NCI-H2107 treated with DMSO at 0.1 percent for 48 hours (cell line): ENCODE measurements around the gene SRRM2.

Experiments used
- DNase-seq: peaks from one replicate; lab custom pipeline; 2025; ENCODE audit not compliant: unreplicated experiment; lab: John Stamatoyannopoulos, UW

SRRM2 gene

DNA sequence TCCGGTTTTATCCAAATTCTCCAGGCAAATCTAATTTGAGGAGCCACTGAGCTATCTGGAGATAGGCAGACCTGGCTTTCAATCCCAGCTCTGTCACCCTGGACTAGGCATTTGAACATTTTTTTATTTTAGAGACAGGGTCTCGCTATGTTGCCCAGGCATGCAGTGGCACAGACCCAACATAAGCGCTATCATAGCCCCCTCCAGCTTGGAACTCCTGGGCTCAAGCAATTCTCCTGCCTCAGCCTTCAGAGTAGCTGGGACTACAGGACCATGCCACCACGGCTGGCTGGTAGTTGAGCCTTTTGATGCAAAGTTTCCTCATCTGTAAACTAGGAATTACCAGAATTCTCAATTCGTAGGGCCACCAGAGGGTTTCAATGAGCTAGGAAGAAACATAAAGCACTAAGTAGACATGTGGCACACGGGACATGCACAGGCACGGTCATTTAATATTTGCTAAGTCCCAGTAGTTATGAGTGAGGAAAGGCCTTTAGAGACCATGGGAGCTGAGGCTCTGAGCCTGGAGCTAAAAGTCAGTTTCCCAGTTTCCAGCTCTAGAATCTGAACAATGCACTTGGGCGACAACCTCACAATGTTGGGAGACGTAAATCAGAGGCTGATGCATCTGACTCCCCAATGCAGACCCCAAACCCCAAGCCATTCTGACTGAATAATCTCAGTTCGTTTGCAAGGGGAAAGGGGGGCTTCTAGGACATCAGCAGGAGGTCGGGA lies 23.5 kb downstream of the SRRM2 start:
- DNase-seq: no peak

DNA sequence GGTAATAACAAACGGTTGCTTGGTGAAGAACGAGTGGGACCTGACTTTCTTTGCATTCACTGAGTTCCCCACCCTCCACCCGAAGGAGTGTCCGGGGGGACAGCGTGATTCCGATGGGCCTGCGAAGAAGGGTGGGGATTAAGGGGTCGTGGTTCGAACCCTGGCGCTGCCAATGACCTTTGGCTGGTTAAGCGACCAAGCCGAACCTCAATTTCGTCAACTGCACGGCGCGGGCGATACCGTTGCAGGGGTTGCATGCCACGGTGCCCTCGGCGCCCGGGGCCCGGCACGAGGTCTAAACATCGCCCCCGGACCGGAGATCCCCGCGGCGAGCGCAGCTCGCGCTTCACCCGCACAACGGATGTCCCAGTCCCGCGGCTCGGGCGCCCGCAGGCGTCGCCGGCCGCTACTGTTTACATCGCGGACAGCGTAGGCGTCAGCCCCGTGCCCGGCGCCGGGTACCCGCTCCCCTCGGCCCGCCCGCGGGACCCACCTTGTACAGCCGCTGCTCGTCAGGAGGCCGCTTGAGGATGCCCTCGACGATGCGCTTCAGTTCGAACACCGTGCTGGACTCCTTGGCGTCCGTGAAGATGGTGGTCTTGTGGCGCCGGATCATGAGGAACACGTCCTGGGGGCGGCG lies 24.2 kb downstream of the SRRM2 start:
- DNase-seq: no peak

DNA sequence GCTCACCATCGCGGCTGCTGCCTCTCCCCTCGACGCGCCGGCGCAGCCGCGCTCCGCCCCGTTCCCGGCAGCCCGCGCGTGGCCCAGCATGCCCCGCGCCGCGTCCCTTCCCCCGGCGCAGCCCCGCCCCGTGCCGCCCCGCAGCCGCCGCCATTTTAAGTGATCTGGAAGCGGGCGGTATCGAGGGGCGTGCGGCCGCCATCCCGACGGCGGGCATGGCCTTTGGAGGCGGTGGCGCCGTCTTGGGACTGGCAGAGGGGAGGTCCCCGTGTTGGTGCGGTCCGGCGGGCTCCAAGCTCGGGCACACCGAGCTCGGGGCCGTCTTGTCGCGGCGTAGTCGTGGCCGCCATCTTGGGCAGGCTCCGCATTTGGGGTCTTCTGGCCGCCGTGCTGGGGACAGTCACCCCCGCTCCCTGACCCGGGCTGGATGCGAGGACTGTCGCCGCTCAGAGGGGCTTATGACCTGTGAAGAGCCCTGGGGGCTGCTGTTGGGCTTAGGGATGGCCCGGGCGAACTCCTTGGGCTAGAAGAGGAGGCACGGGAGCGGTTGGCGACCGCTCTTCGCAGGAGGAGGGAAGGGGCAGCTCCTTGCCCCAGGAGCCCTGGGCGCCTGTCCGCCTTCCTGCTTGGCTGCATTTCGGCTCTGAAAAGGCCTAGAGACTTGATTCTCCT lies 24.9 kb downstream of the SRRM2 start, which contains the start of gene ELOB:
ELOB (minus strand) TSS at position 50 of the 672 bp plus-strand sequence; CDS start at position 9, 41 bp downstream.
- peak; percentile 36 for DNase-seq

DNA sequence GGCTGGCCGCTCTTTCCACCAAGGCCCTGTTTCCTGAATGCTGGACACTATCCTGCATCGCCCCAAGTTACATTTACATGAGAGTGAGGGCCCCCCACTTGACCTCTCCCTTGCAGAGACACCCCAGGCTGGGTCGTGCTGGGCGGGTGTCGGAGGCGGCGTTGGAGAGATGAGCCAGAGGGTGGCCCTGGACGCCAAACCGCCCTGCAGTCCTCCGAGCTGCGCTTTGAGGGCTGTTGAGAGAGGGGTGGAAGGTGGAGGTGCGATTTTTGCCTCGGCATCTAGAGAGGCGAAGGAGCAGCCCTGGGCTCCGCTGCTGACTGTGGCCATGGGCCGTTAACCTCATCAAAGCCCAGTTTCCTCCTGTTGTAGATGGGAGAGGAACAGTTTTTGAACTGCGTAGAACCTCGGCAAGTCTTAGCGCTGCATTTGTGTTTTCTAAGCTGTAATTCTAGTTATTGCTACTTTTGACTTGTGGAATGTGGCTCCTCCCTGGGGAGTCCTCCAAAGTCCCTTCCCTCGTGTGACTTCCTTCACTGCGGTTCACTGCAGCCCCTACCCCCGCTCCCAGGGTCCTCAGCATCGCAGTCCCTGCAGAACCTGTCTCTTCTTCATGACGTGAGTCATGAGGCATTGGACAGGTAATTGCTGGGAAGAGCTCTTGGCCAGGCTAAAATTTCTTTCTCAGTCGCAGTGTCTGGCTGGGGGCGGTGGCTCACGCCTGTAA lies 25.6 kb downstream of the SRRM2 start:
- no peak for DNase-seq

DNA sequence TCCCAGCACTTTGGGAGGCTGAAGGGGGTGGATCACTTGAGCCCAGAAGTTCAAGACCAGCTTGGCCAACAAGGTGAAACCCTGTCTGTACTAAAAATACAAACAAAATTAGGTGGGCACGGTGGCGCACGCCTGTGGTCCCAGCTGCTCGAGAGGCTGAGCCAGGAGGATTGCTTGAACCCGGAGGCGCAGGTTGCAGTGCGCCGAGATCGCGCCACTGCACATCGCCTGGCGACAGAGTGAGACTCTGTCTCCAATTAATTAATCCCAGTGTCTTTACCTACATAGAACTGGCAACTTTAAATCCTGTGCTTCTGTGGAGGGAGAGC lies 26.2 kb downstream of the SRRM2 start:
- DNase-seq: no peak

DNA sequence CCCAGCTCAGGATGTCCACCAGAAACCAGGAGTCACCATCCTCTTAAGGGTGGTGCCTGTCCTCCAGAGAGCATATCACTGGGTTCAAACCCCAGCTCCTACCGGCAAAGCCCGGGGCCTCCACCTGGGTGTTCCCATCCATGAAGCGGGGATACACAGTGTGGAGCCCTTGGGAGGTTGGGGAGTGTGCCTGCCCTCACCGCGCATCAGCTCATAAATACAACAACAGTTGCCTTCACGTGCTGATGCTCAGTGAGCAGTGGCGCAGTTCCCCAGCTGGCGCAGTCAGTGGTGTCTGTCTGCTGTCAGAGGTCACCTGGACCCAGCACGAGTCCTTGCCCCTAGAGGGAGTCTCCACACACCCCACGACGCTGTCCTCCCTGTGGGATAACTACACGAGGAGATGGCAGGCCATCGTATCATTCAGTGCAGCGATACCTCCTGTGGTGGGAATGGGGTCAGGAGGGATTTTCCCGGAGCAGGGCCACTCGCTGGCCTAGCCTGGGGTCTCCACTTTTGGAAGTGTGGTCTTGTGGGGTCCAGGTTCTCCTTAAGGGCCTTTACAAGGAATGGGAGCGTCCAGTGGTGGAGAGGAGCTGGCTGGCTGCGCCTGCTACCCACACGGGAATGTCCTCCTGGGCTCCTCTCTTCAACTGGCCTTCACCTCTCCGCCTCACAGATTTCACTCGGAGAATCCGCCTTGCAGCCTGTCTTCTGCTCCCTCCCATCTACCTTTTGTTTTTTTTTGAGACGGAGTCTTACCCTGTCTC lies 26.9 kb downstream of the SRRM2 start:
- no peak for DNase-seq

- DNase-seq: no peak
These were observed 27.8 kb downstream of the SRRM2 start for GRCh38 chr16:2779978-2780898.

GRCh38 chr16:2782583-2783351 lies 30.3 kb downstream of the SRRM2 start:
- no peak for DNase-seq

- DNase-seq: no peak
These were observed 31.3 kb downstream of the SRRM2 start for GRCh38 chr16:2783581-2784357.

GRCh38 chr16:2784358-2785100 lies 32.1 kb downstream of the SRRM2 start:
- no peak for DNase-seq

- peak; percentile 28 for DNase-seq
These were observed 32.9 kb downstream of the SRRM2 start for GRCh38 chr16:2785101-2785991.

- DNase-seq: peak; percentile 60
These were observed 33.8 kb downstream of the SRRM2 start for GRCh38 chr16:2786061-2786825.

GRCh38 chr16:2786826-2787151 lies 34.4 kb downstream of the SRRM2 start:
- DNase-seq: no peak

DNA sequence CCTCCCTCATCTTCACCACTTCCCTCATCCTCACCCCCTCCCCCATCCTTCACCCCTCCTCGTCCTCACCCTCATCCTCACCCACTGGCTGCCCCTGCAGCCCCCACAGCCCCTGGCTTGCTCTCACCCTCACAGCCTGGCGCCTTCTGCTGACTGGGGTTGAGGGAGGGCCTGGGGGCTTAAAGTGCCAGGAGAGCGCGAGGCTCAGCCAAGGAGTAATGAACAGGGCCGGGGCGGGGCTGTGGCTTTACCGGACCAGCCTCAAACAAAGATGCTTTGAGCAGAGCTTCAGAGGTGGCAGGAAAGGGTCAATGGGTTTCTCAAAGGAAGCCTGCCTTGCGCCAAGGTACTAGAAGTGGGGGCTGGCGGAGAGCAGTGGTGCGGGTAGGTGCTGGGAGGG lies 35.0 kb downstream of the SRRM2 start, which contains the start of gene PRSS33:
PRSS33 (minus strand) TSS at position 155 of the 400 bp plus-strand sequence. CDS start 1,013 bp downstream, outside the sequence.
- no peak for DNase-seq

DNA sequence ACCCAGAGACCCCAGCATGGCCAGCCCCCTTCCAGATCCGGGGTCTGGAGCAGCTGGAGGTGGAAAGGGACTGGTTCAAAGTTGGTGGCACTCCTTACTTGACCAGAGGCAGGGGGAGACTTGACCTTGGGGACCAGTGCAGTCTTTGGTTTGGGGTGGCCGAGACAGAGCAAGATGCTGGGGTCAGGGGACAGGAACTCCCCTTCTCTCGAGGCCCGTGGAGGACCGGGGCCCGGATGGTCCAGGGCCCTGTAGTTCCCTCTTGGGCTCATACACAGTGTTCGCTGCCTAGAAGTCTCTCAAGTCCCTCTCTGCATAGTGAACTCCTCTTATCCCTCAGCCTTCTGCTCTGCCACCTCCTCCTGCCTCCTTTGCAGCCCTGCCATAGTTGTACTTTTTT lies 35.5 kb downstream of the SRRM2 start:
- no peak for DNase-seq

GRCh38 chr16:2790631-2791030 lies 38.2 kb downstream of the SRRM2 start:
- no peak for DNase-seq
